ENCODE results near the gene ATP1A3.

- TF ChIP-seq CTCF (IDR thresholded peaks at IDR 0.05) (no peak), POLR2A (IDR thresholded peaks at IDR 0.05) (no peak)
These were observed 24.1 kb downstream of the ATP1A3 start for GRCh38 chr19:41969772-41970458.
